WTC11 (cell line): ENCODE data around the gene TTLL9.

Source experiments
- EMX1 ChIP-seq: fragments of 250-450 bp; sonication (Bioruptor Pico); IDR thresholded peaks from 2 replicates; pipeline ENCODE4 v1.8.0; 2021; ENCODE audit warnings: mild to moderate bottlenecking
- ETV6 ChIP-seq: sonication (generic); formaldehyde crosslinking; IDR thresholded peaks from 2 replicates; pipeline ENCODE4 v1.8.1; 2022; ENCODE audit warnings: mild to moderate bottlenecking, missing genetic modification reagents
- GRHL2 ChIP-seq: fragments of 250-450 bp; sonication (Bioruptor Pico); IDR thresholded peaks from 2 replicates; pipeline ENCODE4 v1.8.0; 2022; ENCODE audit warnings: mild to moderate bottlenecking, moderate library complexity; ENCODE audit not compliant: insufficient replicate concordance, severe bottlenecking
- JUN ChIP-seq: sonication (generic); formaldehyde crosslinking; IDR thresholded peaks from 2 replicates; pipeline ENCODE4 v1.8.0; 2023; ENCODE audit warnings: mild to moderate bottlenecking, missing genetic modification reagents
- NFATC4 ChIP-seq: fragments of 250-450 bp; sonication (Bioruptor Pico); IDR thresholded peaks from 2 replicates; pipeline ENCODE4 v1.9.0; 2021; ENCODE audit warnings: mild to moderate bottlenecking
- NR3C1 ChIP-seq: sonication (generic); formaldehyde crosslinking; conservative IDR thresholded peaks from 2 replicates; pipeline ENCODE4 v1.8.1; 2023; ENCODE audit warnings: low read depth, mild to moderate bottlenecking, missing genetic modification reagents
- SP1 ChIP-seq: sonication (generic); formaldehyde crosslinking; conservative IDR thresholded peaks from 2 replicates; pipeline ENCODE4 v1.8.1; 2022; ENCODE audit warnings: missing genetic modification reagents
- TCF7 ChIP-seq: sonication (generic); formaldehyde crosslinking; IDR thresholded peaks from 2 replicates; pipeline ENCODE4 v1.8.0; 2022; ENCODE audit warnings: mild to moderate bottlenecking, low read depth, missing genetic modification reagents, moderate library complexity
- ZNF232 ChIP-seq: sonication (generic); formaldehyde crosslinking; IDR thresholded peaks from 2 replicates; pipeline ENCODE4 v1.8.0; 2022; ENCODE audit warnings: mild to moderate bottlenecking, missing genetic modification reagents
- ZNF416 ChIP-seq: fragments of 250-450 bp; sonication (Bioruptor Pico); IDR thresholded peaks from 2 replicates; pipeline ENCODE4 v1.9.0; 2021; ENCODE audit warnings: mild to moderate bottlenecking, inconsistent platforms
- TF ChIP-seq, protein P1 (sequence below): fragments of 200-600 bp; IDR thresholded peaks from 2 replicates; pipeline ENCODE4 v1.8.0; 2022; ENCODE audit warnings: antibody characterized with exemption
- TF ChIP-seq, protein P2 (sequence below): sonication (generic); formaldehyde crosslinking; IDR thresholded peaks from 2 replicates; pipeline ENCODE4 v1.8.1; 2022; ENCODE audit warnings: low read depth, missing genetic modification reagents, borderline replicate concordance
- TF ChIP-seq, protein P3 (sequence below): sonication (generic); formaldehyde crosslinking; IDR thresholded peaks from 2 replicates; pipeline ENCODE4 v1.8.0; 2022; ENCODE audit warnings: mild to moderate bottlenecking, missing genetic modification reagents
- TF ChIP-seq, protein P4 (sequence below): sonication (generic); formaldehyde crosslinking; IDR thresholded peaks from 2 replicates; pipeline ENCODE4 v1.8.0; 2022; ENCODE audit warnings: mild to moderate bottlenecking, missing genetic modification reagents

DNA sequence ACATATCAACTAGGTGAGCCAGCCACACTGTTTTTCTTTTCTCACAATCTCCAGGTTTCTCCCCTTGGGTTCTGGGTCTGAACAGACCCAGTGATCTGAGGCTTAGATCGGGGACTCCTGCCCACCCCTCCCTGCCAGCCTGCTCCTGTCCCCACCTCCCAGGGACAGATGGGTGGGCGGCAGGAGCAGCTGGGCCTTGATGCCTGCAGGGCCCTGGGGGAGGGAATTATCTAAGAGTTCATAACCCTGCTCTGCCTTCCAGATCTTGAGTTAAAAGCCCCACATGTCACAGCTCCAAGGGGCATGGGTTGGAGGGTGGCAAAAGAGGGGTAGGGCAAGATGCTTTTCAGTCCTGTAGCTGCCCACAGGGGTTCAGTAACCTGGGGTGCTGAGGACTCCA, 92.3 kb downstream of the TTLL9 start:
- TF ChIP-seq ZNF416 (CRISPR knock-in tag) (no peak), TCF7 (CRISPR knock-in tag) (no peak), ETV6 (no peak), SP1 (CRISPR knock-in tag) (no peak), JUN (CRISPR knock-in tag) (no peak), NR3C1 (CRISPR knock-in tag) (no peak), NFATC4 (CRISPR knock-in tag) (no peak), ZNF232 (CRISPR knock-in tag) (no peak), EMX1 (CRISPR knock-in tag) (no peak), GRHL2 (CRISPR knock-in tag) (no peak)
- TF ChIP-seq, protein P1, sequence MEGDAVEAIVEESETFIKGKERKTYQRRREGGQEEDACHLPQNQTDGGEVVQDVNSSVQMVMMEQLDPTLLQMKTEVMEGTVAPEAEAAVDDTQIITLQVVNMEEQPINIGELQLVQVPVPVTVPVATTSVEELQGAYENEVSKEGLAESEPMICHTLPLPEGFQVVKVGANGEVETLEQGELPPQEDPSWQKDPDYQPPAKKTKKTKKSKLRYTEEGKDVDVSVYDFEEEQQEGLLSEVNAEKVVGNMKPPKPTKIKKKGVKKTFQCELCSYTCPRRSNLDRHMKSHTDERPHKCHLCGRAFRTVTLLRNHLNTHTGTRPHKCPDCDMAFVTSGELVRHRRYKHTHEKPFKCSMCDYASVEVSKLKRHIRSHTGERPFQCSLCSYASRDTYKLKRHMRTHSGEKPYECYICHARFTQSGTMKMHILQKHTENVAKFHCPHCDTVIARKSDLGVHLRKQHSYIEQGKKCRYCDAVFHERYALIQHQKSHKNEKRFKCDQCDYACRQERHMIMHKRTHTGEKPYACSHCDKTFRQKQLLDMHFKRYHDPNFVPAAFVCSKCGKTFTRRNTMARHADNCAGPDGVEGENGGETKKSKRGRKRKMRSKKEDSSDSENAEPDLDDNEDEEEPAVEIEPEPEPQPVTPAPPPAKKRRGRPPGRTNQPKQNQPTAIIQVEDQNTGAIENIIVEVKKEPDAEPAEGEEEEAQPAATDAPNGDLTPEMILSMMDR, result no peak
- TF ChIP-seq, protein P2, sequence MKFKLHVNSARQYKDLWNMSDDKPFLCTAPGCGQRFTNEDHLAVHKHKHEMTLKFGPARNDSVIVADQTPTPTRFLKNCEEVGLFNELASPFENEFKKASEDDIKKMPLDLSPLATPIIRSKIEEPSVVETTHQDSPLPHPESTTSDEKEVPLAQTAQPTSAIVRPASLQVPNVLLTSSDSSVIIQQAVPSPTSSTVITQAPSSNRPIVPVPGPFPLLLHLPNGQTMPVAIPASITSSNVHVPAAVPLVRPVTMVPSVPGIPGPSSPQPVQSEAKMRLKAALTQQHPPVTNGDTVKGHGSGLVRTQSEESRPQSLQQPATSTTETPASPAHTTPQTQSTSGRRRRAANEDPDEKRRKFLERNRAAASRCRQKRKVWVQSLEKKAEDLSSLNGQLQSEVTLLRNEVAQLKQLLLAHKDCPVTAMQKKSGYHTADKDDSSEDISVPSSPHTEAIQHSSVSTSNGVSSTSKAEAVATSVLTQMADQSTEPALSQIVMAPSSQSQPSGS (CRISPR knock-in tag), result no peak
- TF ChIP-seq, protein P3, sequence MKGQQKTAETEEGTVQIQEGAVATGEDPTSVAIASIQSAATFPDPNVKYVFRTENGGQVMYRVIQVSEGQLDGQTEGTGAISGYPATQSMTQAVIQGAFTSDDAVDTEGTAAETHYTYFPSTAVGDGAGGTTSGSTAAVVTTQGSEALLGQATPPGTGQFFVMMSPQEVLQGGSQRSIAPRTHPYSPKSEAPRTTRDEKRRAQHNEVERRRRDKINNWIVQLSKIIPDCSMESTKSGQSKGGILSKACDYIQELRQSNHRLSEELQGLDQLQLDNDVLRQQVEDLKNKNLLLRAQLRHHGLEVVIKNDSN (CRISPR knock-in tag), result no peak
- TF ChIP-seq, protein P4, sequence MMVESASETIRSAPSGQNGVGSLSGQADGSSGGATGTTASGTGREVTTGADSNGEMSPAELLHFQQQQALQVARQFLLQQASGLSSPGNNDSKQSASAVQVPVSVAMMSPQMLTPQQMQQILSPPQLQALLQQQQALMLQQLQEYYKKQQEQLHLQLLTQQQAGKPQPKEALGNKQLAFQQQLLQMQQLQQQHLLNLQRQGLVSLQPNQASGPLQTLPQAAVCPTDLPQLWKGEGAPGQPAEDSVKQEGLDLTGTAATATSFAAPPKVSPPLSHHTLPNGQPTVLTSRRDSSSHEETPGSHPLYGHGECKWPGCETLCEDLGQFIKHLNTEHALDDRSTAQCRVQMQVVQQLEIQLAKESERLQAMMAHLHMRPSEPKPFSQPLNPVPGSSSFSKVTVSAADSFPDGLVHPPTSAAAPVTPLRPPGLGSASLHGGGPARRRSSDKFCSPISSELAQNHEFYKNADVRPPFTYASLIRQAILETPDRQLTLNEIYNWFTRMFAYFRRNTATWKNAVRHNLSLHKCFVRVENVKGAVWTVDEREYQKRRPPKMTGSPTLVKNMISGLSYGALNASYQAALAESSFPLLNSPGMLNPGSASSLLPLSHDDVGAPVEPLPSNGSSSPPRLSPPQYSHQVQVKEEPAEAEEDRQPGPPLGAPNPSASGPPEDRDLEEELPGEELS (CRISPR knock-in tag), result no peak
